ENCODE results near the gene OPA3.

GRCh38 chr19:45613926-45614725 is 29.5 kb upstream of the OPA3 start:
- TF ChIP-seq CTCF (optimal IDR thresholded peaks at IDR 0.05 in 1 of 3, IDR thresholded peaks at IDR 0.05 in 1 of 3, conservative IDR thresholded peaks at IDR 0.05 in 1 of 3; ENCODE audit: extremely low read depth in 1 of 3, insufficient read depth in 2 of 3, low read length in 3 of 3) (no peak), EZH2 (IDR thresholded peaks at IDR 0.05; ENCODE audit: low read length) (no peak)

Measured in keratinocyte (primary cell).